ENCODE measurements around the gene GPC6. TPM values are rescaled to one million over a fixed set of nuclear protein-coding genes. Genes with fewer than 3 reads are reported as not detected.

GPC6 gene
- total and polyA plus RNA-seq, 12 donors, result 0.15 to 5.4 (median 2.5) TPM

DNA sequence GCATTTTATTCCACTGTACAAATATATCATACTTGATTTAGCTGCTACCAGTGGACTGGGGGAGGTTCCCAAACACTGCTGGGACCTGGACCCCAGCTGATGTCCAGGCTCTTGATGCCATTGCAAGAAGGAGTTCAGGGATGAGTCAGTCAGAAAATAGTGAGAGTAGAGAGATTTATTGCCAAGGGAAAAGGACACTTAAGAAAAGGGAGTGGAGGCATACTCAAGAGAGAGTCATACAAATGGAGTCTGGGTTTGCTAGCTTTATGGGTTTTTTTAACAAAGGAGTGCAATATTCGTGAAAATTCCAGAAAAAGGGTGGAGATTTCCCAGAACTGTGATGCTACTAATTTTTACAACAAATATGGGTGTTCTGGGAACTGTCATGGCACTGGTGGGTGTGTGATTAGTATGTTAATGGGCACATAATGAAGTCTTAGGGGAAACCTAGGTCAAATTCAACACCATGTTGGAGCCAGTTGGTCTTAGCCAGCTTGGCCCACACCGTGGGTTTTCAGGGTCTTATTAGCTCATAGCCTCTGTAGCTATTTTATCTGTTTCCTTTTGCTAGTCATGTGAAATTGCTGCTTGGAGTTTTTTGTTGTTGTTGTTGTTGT, 36.2 kb downstream of the GPC6 start:
- no peaks in the 10 kb centered on the region for H3K27me3 ChIP-seq
- ATAC-seq, result no peak
- 72 to 76% methylated on average over 2 of the region's 2 CpGs for WGBS, 2 donors

GRCh38 chr13:93264876-93265275, 38.3 kb downstream of the GPC6 start:
- H3K27ac ChIP-seq, result no peak overlapping the region
- intact Hi-C loops (cut with DNase I), result no loop called here
- no peaks in the 10 kb centered on the region for H3K4me1 ChIP-seq
- H3K36me3 ChIP-seq, result no peaks in the 10 kb centered on the region
- ATAC-seq, result no peak
- no peak for DNase-seq
- no peak overlapping the region for H3K4me3 ChIP-seq
- 93 to 97% methylated on average over 2 of the region's 2 CpGs for WGBS, 2 donors
- H3K9me3 ChIP-seq, result no peaks in the 10 kb centered on the region
- TF ChIP-seq, protein P1, sequence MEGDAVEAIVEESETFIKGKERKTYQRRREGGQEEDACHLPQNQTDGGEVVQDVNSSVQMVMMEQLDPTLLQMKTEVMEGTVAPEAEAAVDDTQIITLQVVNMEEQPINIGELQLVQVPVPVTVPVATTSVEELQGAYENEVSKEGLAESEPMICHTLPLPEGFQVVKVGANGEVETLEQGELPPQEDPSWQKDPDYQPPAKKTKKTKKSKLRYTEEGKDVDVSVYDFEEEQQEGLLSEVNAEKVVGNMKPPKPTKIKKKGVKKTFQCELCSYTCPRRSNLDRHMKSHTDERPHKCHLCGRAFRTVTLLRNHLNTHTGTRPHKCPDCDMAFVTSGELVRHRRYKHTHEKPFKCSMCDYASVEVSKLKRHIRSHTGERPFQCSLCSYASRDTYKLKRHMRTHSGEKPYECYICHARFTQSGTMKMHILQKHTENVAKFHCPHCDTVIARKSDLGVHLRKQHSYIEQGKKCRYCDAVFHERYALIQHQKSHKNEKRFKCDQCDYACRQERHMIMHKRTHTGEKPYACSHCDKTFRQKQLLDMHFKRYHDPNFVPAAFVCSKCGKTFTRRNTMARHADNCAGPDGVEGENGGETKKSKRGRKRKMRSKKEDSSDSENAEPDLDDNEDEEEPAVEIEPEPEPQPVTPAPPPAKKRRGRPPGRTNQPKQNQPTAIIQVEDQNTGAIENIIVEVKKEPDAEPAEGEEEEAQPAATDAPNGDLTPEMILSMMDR (IDR thresholded peaks at IDR 0.05), result no peak
- no peaks in the 10 kb centered on the region for H3K27me3 ChIP-seq

More for the DNA sequence above, 36.2 kb downstream of the GPC6 start:
- TF ChIP-seq, protein P1 (IDR thresholded peaks at IDR 0.05), result no peak
- Histone ChIP-seq H3K36me3 (no peaks in the 10 kb centered on the region), H3K27ac (no peak overlapping the region), H3K9me3 (no peaks in the 10 kb centered on the region), H3K4me3 (no peak overlapping the region), H3K4me1 (no peaks in the 10 kb centered on the region)
- intact Hi-C loops (cut with DNase I), result no loop called here
- no peak for DNase-seq

DNA sequence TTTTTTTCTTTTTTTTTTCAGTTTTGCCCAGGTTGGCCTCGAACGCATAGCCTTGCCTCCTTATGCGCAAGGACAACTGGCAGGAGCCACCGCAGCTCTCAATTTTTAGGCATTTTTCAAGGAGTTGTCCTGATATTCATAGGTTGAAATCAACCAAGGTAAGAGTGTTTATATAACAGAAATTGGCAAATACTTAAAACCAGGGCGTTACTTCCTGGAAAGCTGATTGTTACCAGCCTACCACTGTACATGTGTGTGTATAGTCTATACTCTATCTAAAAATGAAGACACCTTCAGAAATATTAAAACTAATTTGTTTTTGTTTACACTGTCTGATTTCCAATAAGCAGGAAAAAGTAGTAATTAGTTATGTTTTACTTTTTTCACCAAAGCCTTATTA, 39.2 kb downstream of the GPC6 start:
- WGBS, 2 donors, result 80 to 95% methylated on average over 5 of the region's 5 CpGs
- DNase-seq (no peak), ATAC-seq (no peak)
- TF ChIP-seq, protein P1 (IDR thresholded peaks at IDR 0.05), result no peak
- Histone ChIP-seq H3K27me3 (no peaks in the 10 kb centered on the region), H3K9me3 (no peaks in the 10 kb centered on the region), H3K27ac (no peak overlapping the region), H3K4me1 (no peaks in the 10 kb centered on the region), H3K36me3 (no peaks in the 10 kb centered on the region), H3K4me3 (no peak overlapping the region)
- intact Hi-C loops (cut with DNase I), result no loop called here

DNA sequence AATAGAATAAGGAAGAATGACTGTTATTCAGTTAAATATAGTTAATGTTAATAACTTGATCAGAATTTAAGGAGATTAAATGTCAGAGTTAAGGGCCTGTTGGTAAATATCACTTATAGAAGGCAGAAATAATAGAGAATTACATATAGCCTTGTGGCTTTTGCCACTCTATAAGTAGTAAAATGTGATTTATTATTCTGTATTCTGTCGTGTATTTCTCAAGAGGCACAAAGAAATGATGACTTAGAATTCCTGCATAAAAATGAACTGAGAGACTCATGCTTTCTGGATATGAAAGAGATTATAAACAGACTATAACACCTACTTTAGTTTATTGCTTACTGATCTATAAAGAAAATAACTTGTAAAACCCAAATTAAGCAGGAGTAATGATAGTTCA, 40.1 kb downstream of the GPC6 start:
- no peak for DNase-seq
- intact Hi-C loops (cut with DNase I), result no loop called here
- Histone ChIP-seq H3K9me3 (no peaks in the 10 kb centered on the region), H3K27ac (no peak overlapping the region), H3K36me3 (no peaks in the 10 kb centered on the region), H3K27me3 (no peaks in the 10 kb centered on the region), H3K4me3 (no peak overlapping the region), H3K4me1 (no peaks in the 10 kb centered on the region)
- WGBS, 2 donors, result 85 to 86% methylated on average over 1 of the region's 1 CpG
- TF ChIP-seq, protein P1 (IDR thresholded peaks at IDR 0.05), result no peak
- no peak for ATAC-seq

Data from heart right ventricle (tissue), 16 donors.